SK-N-MC (cell line): Measurements from ENCODE around the gene ANKRD17.

Experiments used
- EZH2 ChIP-seq: fragments of 200-600 bp; sonication (generic); IDR thresholded peaks from one replicate; pipeline ENCODE4 v1.6.1; 2017; ENCODE audit warnings: antibody characterized with exemption
- FOXP2 ChIP-seq: optimal IDR thresholded peaks from 2 replicates; pipeline ENCODE3; 2011; ENCODE audit warnings: mild to moderate bottlenecking, moderate library complexity; ENCODE audit not compliant: insufficient read depth; ENCODE audit errors: extremely low read length, control extremely low read depth
- POLR2AphosphoS5 ChIP-seq: IDR thresholded peaks from 2 replicates; pipeline ENCODE4 v1.6.1; 2012; ENCODE audit warnings: mild to moderate bottlenecking, low read depth, low read length, borderline replicate concordance

DNA sequence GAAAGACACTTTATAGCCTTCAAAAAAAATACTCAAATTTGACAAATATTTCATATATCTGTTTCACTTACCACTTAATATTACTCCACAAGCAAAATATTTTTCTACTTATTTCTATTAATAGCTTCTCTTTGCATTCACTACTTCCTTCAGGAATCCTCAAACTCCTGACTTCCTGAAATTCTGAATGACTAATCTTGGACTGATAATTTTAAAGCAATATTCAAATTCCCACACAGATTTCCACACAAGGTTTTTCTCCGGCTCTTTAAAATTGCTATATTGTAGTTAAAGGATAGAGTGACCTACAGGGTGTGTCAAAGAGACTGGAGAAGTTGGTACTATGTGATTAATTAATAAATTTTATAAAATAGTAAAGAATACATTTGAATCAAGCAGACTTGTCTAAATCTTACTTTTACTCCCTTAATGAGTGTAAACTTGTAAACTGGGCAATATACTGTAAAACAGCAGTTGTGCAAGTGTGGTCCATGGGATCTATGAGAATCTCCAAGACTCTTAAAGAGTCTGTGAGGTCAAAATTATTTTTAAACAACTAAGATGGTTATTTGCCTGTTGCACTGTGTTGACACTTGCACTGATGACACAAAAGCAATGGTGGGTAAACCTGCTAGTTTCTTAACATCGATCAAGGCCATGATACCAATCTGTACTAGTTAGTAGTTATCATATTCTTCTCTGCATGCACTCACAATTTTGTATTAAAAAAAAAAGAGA is 44.5 kb downstream of the ANKRD17 start:
- no peak for TF ChIP-seq POLR2AphosphoS5
- TF ChIP-seq EZH2, result no peak
- no peak for TF ChIP-seq FOXP2
